AG10803 (cell line): ENCODE results near the gene ARL6IP5.

Source experiments
- DNase-seq: peaks from one replicate; pipeline ENCODE4 v3.0.0; 2010; ENCODE audit warnings: low read depth
- H3K4me3 ChIP-seq: 2 replicates; pipeline ENCODE4 v1.5.1; 2011; ENCODE audit warnings: mild to moderate bottlenecking, low read length, control low read depth
- CTCF ChIP-seq: conservative IDR thresholded peaks from 2 replicates; pipeline ENCODE4 v1.5.1; 2011; ENCODE audit warnings: mild to moderate bottlenecking, low read length, control low read depth, inconsistent platforms

Gene ARL6IP5

DNA sequence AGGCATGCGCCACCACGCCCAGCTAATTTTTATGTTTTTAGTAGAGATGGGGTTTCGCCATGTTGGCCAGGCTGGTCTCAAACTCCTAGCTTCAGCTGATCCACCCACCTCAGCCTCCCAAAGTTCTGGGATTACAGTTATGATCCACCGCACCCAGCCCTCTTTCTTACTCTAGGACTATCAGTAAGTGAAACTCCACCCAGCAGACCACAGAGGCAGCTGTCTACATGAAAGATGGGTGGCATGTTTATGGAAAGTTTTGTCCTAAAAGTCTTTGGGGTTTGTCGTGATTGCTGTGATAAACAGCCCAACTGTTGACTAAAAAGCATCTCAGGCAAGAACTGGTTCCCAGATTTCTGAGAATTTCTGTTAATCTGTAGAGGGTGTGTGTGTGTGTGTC is 10.9 kb downstream of the ARL6IP5 start:
- no peak for DNase-seq
- no peak overlapping the region for H3K4me3 ChIP-seq
- TF ChIP-seq CTCF = no peak

GRCh38 chr3:69096299-69096698 is 11.6 kb downstream of the ARL6IP5 start:
- DNase-seq = no peak
- no peak for TF ChIP-seq CTCF
- H3K4me3 ChIP-seq = no peak overlapping the region

DNA sequence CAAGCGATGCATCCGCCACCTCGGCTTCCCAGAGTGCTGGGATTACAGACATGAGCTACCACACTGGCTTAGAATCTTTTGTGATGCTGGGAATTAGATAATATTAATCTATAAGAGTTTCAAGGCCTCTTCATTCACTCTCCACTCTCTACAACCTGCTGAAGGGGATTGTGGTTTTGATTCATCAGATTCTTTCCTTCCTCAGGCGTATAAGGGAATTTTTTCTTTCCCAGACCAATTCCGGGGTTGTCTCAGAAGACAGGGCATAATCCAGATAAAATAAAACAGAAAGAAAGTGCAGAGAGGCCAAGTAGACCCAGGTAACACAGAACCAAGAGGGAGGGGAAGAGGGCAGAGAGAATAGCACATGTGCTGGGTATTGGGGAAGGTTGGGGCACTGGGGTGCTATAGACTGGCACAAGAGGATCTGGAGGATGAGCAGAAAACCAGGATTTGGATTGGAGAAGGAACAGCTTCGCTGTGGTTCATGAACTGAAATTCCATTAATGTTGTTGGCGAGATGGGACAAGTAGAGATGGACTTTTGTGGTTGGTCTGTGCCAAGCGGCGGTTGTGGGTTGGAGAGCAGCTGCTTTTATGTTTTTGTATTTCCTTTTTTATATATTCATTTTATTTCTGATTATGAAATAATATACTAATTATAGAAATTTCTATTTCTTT is 12.8 kb downstream of the ARL6IP5 start:
- H3K4me3 ChIP-seq = no peak overlapping the region
- TF ChIP-seq CTCF = no peak
- no peak for DNase-seq

- no peak for DNase-seq
- TF ChIP-seq CTCF = no peak
- no peak overlapping the region for H3K4me3 ChIP-seq
Measured at GRCh38 chr3:69099576-69099975, 14.8 kb downstream of the ARL6IP5 start.

GRCh38 chr3:69102384-69102783 is 17.6 kb downstream of the ARL6IP5 start:
- H3K4me3 ChIP-seq = no peak overlapping the region
- no peak for TF ChIP-seq CTCF
- no peak for DNase-seq

DNA sequence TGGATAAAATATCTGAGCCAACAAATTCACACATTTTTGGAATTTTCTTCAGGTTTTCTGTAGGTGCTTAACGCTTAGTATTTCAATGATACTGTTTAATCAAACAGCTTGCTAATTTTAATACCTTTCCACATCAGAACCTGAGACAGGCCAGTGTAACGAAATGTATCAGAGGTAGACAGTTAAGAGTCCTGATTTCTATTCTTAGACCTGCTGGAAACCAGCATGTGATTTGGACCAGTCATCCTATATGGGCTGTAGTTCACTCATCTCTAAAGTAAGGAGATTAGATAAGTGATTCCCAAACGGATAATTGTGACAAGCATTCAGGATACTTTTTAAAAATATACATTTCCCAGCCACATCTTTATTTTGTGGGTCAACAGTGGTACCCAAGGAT is 18.4 kb downstream of the ARL6IP5 start:
- no peak for DNase-seq
- no peak overlapping the region for H3K4me3 ChIP-seq
- no peak for TF ChIP-seq CTCF

DNA sequence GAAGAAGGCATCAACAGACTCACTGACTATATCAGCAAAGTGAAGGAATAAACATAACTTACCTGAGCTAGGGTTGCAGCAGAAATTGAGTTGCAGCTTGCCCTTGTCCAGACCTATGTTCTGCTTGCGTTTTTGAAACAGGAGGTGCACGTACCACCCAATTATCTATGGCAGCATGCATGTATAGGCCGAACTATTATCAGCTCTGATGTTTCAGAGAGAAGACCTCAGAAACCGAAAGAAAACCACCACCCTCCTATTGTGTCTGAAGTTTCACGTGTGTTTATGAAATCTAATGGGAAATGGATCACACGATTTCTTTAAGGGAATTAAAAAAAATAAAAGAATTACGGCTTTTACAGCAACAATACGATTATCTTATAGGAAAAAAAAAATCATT is 19.8 kb downstream of the ARL6IP5 start:
- no peak overlapping the region for H3K4me3 ChIP-seq
- DNase-seq = no peak
- no peak for TF ChIP-seq CTCF
